Endothelial cell of umbilical vein (primary cell): Measurements from ENCODE around the gene SHISA6. TPM values are rescaled to one million over a fixed set of nuclear protein-coding genes. Genes with fewer than 3 reads are reported as not detected.

Experiments
- BruUV-seq: library from RNA; stranded (reverse); fragments of 400-500 nt; replicated peaks from 2 replicates; lab custom pipeline; 2021; lab: Mats Ljungman, UMichigan
- CTCF ChIA-PET: fragments of 300-600, 350-600 bp; sonication (Branson Sonifier 250); formaldehyde crosslinking; loops from one replicate; lab custom pipeline; 2021; ENCODE audit warnings: antibody characterized with exemption, inconsistent platforms; lab: Charles Lee
- POLR2A ChIA-PET: fragments of 300-600, 350-600 bp; sonication (Branson Sonifier 250); formaldehyde crosslinking; loops from one replicate; lab custom pipeline; 2021; ENCODE audit warnings: antibody characterized with exemption, inconsistent platforms; lab: Charles Lee
- DNase-seq: peaks from one replicate; pipeline ENCODE4 v3.0.0-alpha.2; 2011; ENCODE audit warnings: low read depth, low spot score
- FAIRE-seq: peaks from 2 replicates; lab custom pipeline; 2011; peaks lifted over from hg19 to GRCh38; lab: Jason Lieb, UNC
- H2AFZ ChIP-seq: 2 replicates; pipeline ENCODE4 v1.6.0; 2012; ENCODE audit warnings: low read depth, low read length, control low read depth, inconsistent platforms
- H3K27ac ChIP-seq: 2 replicates; pipeline ENCODE4 v1.5.1; 2011; ENCODE audit warnings: low read depth, mild to moderate bottlenecking, control low read depth, low read length, moderate library complexity; ENCODE audit not compliant: insufficient read depth
- H3K27me3 ChIP-seq, 2 experiments: 2 replicates each; pipeline versions ENCODE4 v1.6.0 to v1.6.1; 2011; ENCODE audit warnings: low read length in 2 of 2, mixed read lengths in 1 of 2; ENCODE audit not compliant: control insufficient read depth in 2 of 2, insufficient read depth in 2 of 2
- H3K36me3 ChIP-seq, 2 experiments: 2 replicates in 1 of 2; 3 replicates in 1 of 2; pipeline ENCODE4 v1.5.1; 2011; ENCODE audit warnings: low read length in 2 of 2, mild to moderate bottlenecking in 1 of 2, moderate library complexity in 1 of 2; ENCODE audit not compliant: control insufficient read depth in 2 of 2, insufficient read depth in 2 of 2; ENCODE audit errors: extremely low read depth in 1 of 2
- H3K4me1 ChIP-seq: 3 replicates; pipeline ENCODE4 v1.5.1; 2011; ENCODE audit warnings: mild to moderate bottlenecking, low read length; ENCODE audit not compliant: control insufficient read depth, insufficient read depth; ENCODE audit errors: extremely low read depth
- H3K4me2 ChIP-seq: 2 replicates; pipeline ENCODE4 v1.6.1; 2011; ENCODE audit warnings: low read length, control low read depth, mixed read lengths; ENCODE audit not compliant: insufficient read depth
- H3K4me3 ChIP-seq, 3 experiments: fragments of 200-600 bp in 1 of 3; sonication (generic), shearing (Covaris generic) in 1 of 3; replicated peaks in 1 of 3; 2 replicates each; pipeline ENCODE4 v1.5.1; 2011 to 2016; ENCODE audit warnings: control low read depth in 3 of 3, low read length in 3 of 3, mild to moderate bottlenecking in 2 of 3, inconsistent platforms in 1 of 3, low read depth in 1 of 3, moderate library complexity in 1 of 3; ENCODE audit not compliant: insufficient read depth in 1 of 3
- H3K79me2 ChIP-seq: 2 replicates; pipeline ENCODE4 v1.6.0; 2012; ENCODE audit warnings: low read length, inconsistent platforms; ENCODE audit not compliant: control insufficient read depth, insufficient read depth
- H3K9ac ChIP-seq: replicated peaks from 2 replicates; pipeline ENCODE3; 2011; ENCODE audit warnings: low read length, control low read depth; ENCODE audit not compliant: insufficient read depth; ENCODE audit errors: extremely low read depth
- H3K9me1 ChIP-seq: replicated peaks from 3 replicates; pipeline ENCODE4 v1.6.0; 2011; ENCODE audit warnings: mild to moderate bottlenecking, low read length; ENCODE audit not compliant: control insufficient read depth, insufficient read depth; ENCODE audit errors: extremely low read depth
- H3K9me3 ChIP-seq: replicated peaks from 2 replicates; pipeline ENCODE4 v1.5.1; 2012; ENCODE audit warnings: low read length, inconsistent platforms; ENCODE audit not compliant: control insufficient read depth, insufficient read depth
- H4K20me1 ChIP-seq: replicated peaks from 2 replicates; pipeline ENCODE3; 2011; ENCODE audit warnings: mild to moderate bottlenecking, low read length; ENCODE audit not compliant: control insufficient read depth, insufficient read depth; ENCODE audit errors: extremely low read depth
- CTCF ChIP-seq, 2 donors: IDR thresholded peaks; 1 replicate in 1 of 2; 2 replicates in 1 of 2; pipeline ENCODE4 v1.5.1; 2011; ENCODE audit warnings: low read length in 2 of 2, mild to moderate bottlenecking in 2 of 2, moderate library complexity in 2 of 2, control low read depth in 1 of 2, inconsistent platforms in 1 of 2, low read depth in 1 of 2; ENCODE audit not compliant: insufficient read depth in 1 of 2; ENCODE audit errors: extremely low read depth in 1 of 2
- EZH2 ChIP-seq: IDR thresholded peaks from 2 replicates; pipeline ENCODE4 v1.6.1; 2012; ENCODE audit warnings: borderline replicate concordance, low read depth, mild to moderate bottlenecking, moderate library complexity, low read length, inconsistent platforms; ENCODE audit not compliant: severe bottlenecking
- FOS ChIP-seq: IDR thresholded peaks from 2 replicates; pipeline ENCODE4 v1.6.1; 2011; ENCODE audit warnings: mild to moderate bottlenecking, low read length, moderate library complexity, borderline replicate concordance; ENCODE audit not compliant: insufficient read depth
- GATA2 ChIP-seq: IDR thresholded peaks from 2 replicates; pipeline ENCODE4 v1.7.0; 2011; ENCODE audit warnings: low read depth, mild to moderate bottlenecking, moderate library complexity, mixed read lengths, low read length; ENCODE audit not compliant: insufficient read length, insufficient read depth
- POLR2AphosphoS5 ChIP-seq: IDR thresholded peaks from 2 replicates; pipeline ENCODE4 v1.6.1; 2012; ENCODE audit warnings: low read depth, mild to moderate bottlenecking, control low read depth, low read length, moderate library complexity; ENCODE audit not compliant: insufficient read depth
- dilution Hi-C: fragments of 300-500 bp; cut with MboI; formaldehyde crosslinking; loops from one replicate; pipeline ENCODE4 v1.15.0; 2019; ENCODE audit warnings: low sequenced_read_pairs; ENCODE audit not compliant: extremely low pct_ligation_motif_present
- intact Hi-C: fragments of 100-400 bp; cut with micrococcal nuclease; formaldehyde crosslinking; loops from one replicate; pipeline ENCODE4 v1.10.0; 2022
- polyA plus RNA-seq, 4 experiments: library from polyadenylated mRNA; depleted of rRNA in 3 of 4; stranded (reverse) in 3 of 4; unstranded in 1 of 4; fragments of >200 nt; gene quantifications; 2 replicates each; pipeline versions ENCODE4 v1.2.1 to v1.2.3, GENCODE V29; 2011 to 2012; ENCODE audit warnings: missing spikeins in 1 of 4
- total RNA-seq: library from RNA; stranded (reverse); gene quantifications from 2 replicates; pipeline ENCODE4 v1.2.3, GENCODE V29; 2021
- TF ChIP-seq, protein P1 (sequence below): IDR thresholded peaks from 2 replicates; pipeline ENCODE4 v1.6.1; 2011; ENCODE audit not compliant: insufficient read depth, insufficient read length

Gene SHISA6
- total and polyA plus RNA-seq, 2 donors (not counting 3 experiments of a cell fraction or from before 2014, with no cell fraction given): not detected

GRCh38 chr17:11458279-11458678 is 217.3 kb downstream of the SHISA6 start:
- Histone ChIP-seq H3K9me3 (peaks cover 10% of the 10 kb centered on the region), H3K27me3 (no peaks in the 10 kb centered on the region), H2AFZ (no peak overlapping the region), H3K4me2 (no peak overlapping the region), H3K36me3 (no peaks in the 10 kb centered on the region), H4K20me1 (no peaks in the 10 kb centered on the region), H3K4me3 (no peak overlapping the region), H3K9me1 (no peaks in the 10 kb centered on the region), H3K9ac (no peak overlapping the region), H3K27ac (no peak overlapping the region), H3K4me1 (no peaks in the 10 kb centered on the region), H3K79me2 (no peaks in the 10 kb centered on the region)
- TF ChIP-seq EZH2 (no peak), GATA2 (no peak), POLR2AphosphoS5 (no peak), FOS (no peak), CTCF (IDR thresholded peaks at IDR 0.05; ENCODE audit: extremely low read depth in 1 of 2, insufficient read depth in 1 of 2, low read depth in 1 of 2, low read length in 2 of 2) (no peak)
- TF ChIP-seq, protein P1, sequence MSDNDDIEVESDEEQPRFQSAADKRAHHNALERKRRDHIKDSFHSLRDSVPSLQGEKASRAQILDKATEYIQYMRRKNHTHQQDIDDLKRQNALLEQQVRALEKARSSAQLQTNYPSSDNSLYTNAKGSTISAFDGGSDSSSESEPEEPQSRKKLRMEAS: no peak
- no TSS peak for BruUV-seq
- FAIRE-seq: no peak
- CTCF ChIA-PET: no interaction called here
- POLR2A ChIA-PET: no interaction called here
- intact Hi-C loops: no loop called here
- dilution Hi-C loops: no loop called here
- no peak for DNase-seq
